Activated CD4-positive, alpha-beta T cell treated with anti-CD3 and anti-CD28 coated beads, Interleukin-2, amount 50 U/mL, for 24 hours (primary cell): ENCODE data around the gene AFG1L.
"Not testable (repeated sequence)": the region's sequence is repeated elsewhere in the genome, so short reads cannot be mapped to it uniquely, and the experiment has no call there.

Experiments used
- DNase-seq, 2 donors: peaks; one replicate each; pipeline ENCODE4 v3.0.0-alpha.2; 2020; ENCODE audit warnings: low read depth in 1 of 2, low spot score in 1 of 2

The AFG1L gene

DNA sequence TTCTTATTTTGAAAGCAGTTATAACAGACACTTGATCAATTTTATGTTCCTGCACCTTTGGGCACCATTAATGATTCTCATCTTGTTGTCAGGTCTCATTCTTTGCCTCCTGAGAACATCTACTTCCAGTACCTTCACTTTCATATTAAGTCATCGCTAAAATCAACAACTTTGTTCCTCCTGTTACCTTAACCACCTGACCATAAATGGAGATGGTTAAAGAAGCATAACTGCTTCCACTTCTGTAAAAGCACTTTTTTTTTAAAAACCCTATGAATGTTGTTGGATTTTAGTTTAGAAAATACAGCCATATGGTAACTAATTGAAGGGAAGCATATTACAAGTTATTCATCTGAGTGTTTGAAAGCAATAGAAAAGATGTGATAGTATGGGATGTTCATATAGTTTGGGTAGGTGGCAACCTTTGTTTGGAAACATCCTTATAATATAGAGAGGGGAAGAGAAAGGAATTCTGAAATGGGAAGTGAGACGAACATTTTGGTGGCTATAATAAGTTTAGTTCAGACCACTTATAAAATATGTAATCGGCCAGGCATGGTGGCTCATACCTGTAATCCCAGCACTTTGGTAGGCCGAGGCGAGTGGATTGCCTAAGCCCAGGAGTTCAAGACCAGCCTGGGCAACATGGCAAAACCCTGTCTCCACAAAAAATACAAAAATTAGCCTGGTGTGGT lies 53.9 kb downstream of the AFG1L start:
- DNase-seq, result no peak

GRCh38 chr6:108350528-108350927 lies 55.7 kb downstream of the AFG1L start:
- DNase-seq, result no peak

GRCh38 chr6:108353853-108354252 lies 59.0 kb downstream of the AFG1L start:
- DNase-seq, result no peak

- DNase-seq, result no peak
Measured at GRCh38 chr6:108355120-108355519, 60.3 kb downstream of the AFG1L start.

DNA sequence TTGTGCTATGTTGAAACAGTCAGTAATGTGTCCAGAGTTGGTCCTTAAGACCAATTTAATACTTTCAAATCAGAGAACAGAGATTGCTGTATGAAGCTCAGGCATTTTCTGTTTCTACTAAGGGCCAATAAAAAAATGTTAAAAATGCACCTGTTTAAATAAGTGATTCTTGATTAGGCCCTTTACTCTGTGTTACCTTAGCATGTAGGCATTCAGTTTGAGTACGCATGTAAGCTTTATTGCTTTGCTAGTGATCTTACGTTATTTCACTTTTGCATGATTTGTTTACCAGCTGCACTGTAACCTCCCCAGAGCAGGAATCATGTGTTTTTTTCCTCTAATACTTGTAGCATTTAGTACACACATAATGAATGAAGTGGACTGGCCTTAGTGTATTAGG lies 61.0 kb downstream of the AFG1L start:
- no peak for DNase-seq

DNA sequence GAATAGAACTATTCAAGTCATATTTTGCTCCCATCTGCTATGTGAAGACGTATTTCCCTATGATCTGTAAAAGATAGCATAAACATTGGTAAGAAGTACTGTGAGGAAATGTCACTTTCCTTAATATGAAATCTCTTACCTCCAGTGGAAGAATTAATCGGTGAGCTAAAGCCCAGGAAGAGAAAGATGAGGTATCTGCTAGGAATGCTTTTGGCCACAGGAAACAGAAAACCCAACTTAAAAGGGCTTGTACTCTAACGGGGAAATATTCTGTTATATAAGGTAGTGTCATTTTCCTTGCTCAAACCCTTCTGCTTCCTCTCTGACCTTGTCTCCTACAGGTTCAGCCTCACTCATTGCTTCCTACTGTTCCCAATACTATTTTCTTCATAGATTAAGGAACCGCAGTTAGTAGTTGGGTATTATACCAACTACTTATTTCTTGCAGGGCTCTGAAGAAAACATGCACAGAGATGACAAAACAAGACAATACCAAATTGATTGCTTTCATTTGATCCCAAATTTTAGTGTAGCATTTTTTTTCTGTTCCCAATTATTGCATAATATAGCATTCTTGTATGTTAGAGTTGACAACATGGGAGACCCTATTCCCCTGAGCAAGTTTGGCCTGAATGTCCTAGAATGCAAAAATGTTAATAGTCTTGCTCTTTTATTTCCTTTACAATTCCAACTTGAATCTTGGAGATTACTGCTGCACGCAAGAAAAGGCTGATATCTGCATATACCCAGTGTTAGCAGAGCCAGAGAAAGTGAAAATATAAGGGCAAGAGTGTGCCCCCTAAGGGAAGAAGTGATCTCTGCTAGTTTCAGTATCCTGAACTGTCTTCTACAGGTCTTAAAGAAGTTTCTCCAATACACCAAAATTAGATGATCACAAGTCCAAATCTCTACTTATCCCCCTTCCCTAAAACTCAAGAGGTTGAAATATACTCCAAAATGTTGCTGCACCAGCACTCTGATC lies 65.3 kb downstream of the AFG1L start:
- no peak for DNase-seq

DNA sequence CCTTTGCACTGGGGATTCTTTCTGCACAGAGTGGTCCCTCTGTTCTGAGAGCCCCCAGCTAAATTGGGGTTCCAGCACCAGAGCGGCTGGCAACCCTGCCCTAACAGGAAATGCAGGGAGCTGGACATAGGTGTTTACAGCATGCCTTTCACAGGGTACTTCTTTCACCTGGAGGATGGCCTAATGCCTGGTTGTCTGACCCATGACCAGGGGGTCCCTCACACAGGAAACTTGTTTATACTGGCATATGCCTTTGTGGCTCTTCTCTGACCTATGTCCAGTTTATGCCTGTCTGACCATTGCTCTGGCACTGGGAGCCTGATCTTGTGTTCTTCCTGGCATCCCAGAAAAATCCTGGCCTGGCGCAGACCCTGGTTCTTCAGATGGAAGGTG lies 66.1 kb downstream of the AFG1L start:
- DNase-seq, result no peak

DNA sequence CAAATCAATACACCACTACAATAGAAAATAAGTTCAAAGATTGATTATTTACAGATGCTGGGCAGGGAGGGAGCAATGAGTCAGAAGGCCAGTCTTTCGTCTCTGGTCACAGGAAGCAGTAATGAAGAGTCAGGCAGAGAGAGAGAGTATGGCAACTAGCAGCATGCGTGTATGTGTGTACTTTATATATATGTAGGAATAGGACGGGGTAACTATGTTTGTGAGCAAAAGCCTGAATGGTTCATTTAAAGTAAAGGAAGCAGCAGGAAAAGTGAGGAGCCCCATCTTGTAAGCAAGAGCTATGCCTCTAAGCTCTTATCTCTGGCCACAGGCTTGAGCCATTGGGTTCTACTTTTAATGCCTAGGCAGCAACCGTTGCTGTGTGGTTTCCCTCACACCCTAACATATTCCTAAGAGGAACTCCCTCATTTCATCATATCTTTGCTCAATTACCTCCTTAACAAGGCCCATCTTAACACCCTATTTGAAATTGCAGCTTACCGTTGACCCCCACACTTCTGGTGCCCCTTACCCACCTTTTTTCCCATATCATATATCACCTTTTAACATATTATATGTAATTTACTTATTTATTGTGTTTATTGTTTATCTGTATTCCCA lies 66.6 kb downstream of the AFG1L start:
- no peak for DNase-seq

DNA sequence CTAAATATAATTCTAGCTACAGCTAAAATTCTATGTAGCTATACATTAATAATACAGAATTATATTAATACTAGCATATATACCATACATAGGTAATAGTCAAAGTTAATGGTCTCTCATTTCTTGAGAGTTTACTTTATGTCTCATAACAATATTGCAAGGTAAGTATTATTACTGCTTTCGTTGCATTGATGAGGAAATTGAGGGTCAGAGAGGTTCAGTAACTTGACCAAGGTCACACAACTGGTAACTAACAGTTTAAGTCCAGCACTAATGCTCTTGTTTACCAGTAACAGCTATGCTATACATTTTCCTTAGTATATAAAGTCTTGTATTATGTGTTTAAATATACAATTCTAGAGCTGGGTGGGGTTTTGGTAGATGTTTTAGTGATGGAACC lies 67.6 kb downstream of the AFG1L start:
- DNase-seq, result no peak

DNA sequence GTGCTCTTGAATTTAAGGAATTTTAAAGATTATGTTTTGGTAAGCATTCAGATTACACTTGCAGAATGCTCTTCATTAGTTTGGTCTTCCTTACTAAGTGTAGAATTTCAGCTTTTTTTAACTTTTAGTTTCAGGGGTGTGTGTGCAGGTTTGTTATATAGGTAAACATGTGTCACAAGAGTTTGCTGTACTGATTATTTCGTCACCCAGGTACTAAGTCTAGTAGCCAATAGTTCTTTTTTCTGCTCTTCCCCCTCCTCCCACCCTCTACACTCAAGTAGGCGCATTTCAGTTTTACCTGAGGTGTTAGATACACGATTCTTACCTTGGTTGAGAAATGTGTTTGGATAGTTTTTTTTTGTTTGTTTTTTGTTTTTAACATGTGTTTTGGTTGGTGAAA lies 68.3 kb downstream of the AFG1L start:
- DNase-seq, result no peak

DNA sequence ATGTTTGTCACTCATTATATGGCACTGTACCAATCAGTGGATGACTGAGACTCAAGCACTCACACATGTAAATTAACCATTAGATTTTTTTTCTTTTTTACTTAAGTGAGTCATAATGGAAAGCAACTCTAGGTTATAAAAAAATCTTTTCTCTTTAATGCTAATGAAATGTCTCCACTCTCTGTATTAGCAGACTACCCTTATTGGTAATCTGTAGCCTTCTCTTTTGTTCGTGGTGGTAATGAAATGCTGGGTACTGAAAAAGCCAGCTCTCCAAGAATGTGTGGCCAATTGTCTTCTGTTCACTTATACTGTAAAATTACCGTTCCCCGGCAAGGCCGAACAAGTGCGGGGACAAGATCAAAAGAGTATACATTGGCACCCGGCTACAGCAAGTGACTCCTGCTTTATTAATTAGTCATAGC lies 69.0 kb downstream of the AFG1L start:
- no peak for DNase-seq

GRCh38 chr6:108364470-108364869 lies 69.6 kb downstream of the AFG1L start:
- no peak for DNase-seq

DNA sequence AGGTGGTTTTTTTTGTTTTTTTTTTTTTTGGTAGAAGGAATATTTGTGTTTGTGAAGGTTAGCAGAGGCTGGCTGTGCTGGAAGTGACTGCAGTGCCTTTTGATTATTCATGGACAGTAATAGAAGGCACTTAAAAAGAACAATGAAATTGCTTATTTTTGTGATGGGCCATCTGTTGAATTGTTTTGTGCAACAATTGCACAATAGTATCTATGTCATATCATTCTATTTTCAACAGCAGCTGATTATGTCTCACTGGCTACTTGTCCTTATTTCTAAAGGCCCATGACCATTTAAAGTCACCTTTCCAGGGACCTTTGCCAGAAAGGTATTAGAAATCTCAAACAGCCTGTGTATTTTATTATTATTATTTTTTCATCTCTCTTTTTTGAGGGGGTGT lies 70.6 kb downstream of the AFG1L start:
- no peak for DNase-seq

DNA sequence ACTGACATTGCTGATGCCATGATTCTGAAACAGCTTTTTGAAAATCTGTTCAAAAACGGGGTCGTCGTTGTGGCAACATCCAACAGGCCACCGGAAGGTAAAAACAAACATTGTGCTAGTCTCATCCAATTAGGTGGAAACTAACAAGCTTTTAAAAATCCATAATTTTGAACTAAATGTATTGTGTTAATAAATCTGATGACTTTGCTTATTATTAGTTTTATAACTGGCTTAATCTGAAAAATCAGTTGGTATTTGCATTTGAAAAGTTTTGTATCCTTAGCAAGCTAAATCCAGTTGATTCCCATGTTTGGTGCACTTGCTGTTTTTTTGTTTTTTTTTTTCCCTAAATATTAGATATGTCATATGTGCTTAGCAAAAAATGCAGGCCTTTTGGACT lies 71.4 kb downstream of the AFG1L start:
- DNase-seq, result no peak

DNA sequence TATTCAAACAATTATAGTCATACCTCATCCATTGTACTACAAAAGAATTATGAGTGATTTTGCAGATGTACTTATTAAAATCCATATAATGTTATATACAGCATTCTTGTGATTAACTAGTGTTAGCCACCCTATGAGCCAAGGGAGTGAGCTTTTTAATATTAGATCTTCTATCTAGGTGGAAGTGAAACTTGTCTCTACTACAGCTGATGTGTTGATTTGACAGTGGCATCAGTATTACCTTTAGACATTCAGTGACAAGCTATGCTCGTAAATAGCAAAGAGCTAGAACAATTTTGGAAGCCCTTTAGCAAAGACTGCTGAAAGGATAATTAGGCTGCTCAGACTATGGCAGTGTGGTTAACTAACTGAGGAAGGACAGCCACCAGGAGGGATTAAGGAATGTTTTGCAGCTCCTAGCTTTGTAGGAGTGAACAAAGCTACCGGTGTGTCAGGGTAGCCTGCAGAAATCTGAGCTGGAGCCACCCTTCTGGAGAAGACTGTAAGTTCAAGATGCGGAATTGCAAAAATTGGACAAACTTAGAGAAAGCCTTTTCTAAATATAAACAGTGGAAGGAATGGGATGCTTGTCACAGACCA lies 73.7 kb downstream of the AFG1L start:
- DNase-seq, result no peak

- no peak for DNase-seq
Measured at GRCh38 chr6:108380876-108381275, 86.0 kb downstream of the AFG1L start.

- DNase-seq, result no peak
Measured at GRCh38 chr6:108383981-108384380, 89.1 kb downstream of the AFG1L start.

DNA sequence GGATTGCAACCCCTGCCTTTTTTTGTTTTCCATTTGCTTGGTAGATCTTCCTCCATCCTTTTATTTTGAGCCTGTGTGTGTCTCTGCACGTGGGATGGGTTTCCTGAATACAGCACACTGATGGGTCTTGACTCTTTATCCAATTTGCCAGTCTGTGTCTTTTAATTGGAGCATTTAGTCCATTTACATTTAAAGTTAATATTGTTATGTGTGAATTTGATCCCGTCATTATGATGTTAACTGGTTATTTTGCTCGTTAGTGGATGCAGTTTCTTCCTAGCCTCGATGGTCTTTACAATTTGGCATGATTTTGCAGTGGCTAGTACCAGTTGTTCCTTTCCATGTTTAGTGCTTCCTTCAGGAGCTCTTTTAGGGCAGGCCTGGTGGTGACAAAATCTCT lies 94.3 kb downstream of the AFG1L start:
- DNase-seq, result not testable (repeated sequence)

GRCh38 chr6:108395297-108395696 lies 100.4 kb downstream of the AFG1L start:
- no peak for DNase-seq

DNA sequence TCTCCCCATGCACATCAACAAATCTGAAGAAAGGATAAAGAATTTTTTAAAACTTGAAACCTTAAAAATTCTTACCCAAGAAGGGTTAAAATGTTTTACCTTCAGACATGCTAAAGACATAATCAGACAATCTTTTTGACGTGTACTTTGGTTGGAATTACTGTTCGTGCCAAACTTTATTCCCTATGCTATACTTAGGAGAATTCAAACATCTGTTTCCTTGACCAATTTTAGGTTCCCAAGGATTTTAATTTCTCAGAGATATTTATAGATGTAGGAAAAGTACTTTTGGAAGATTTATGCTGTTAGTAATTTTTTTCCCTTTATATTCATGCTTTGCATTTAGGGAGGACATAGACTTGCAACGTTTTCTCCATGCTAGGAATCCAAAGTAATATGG lies 108.4 kb downstream of the AFG1L start:
- DNase-seq, result no peak

DNA sequence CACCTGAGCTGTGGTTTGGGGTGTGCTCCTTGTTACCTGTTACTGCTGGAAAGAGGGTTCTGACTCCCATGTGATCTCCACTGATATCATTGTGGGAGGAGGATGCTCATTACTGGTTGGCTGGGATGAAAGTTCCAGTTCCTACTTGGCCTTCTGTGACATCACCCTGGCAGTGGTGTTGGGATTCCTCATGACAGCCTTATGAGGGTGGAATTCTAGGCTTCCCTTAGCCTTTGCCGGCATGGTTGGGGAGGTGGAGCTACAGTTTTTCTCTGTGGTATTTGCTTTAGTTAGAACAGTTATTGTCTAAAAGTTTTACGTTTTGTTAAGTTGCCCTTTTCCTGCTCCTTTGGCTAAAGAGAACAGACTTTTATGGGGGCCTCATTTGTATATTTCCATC lies 112.1 kb downstream of the AFG1L start:
- no peak for DNase-seq
